Measurements from ENCODE around the gene LBHD2.
"Not testable (repeated sequence)": the region's sequence is repeated elsewhere in the genome, so short reads cannot be mapped to it uniquely, and the experiment has no call there.

The LBHD2 gene

DNA sequence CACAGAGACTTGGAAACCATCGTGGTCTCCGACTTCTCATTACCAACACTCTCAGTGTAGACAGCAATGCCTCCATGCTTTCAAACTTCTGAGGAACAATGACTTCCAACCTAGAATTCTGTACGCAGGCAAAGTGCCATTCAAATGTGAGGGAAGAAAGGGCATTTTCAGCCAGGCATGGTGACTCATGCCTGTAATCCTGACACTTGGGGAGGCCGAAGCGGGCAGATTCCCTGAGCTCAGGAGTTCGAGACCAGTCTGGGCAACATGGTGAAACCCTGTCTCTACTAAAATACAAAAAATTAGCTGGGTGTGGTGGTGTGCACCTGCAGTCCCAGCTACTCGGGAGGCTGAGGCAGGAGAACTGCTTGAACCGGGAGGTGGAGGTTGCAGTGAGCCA, 36.6 kb upstream of the LBHD2 start:
- not testable (repeated sequence) for H2AK5ac ChIP-seq (ENCODE audit: low read length, severe bottlenecking); H3K14ac ChIP-seq (ENCODE audit: low read length in 2 of 2); H2BK15ac ChIP-seq (ENCODE audit: low read depth, poor library complexity, severe bottlenecking); H2BK120ac ChIP-seq (ENCODE audit: low read depth, low read length); H2AFZ ChIP-seq (ENCODE audit: low read depth, low read length); H3K18ac ChIP-seq (ENCODE audit: low read depth in 1 of 2, low read length in 2 of 2); H3K9ac ChIP-seq (ENCODE audit: low read length); H3K27me3 ChIP-seq (ENCODE audit: control insufficient read depth in 1 of 2, insufficient read depth in 1 of 2, low read length in 2 of 2); H3K23ac ChIP-seq (ENCODE audit: low read length in 2 of 2); DNase-seq; H3K4ac ChIP-seq (ENCODE audit: low read depth in 1 of 2, low read length in 2 of 2); H3K79me1 ChIP-seq (replicated peaks; ENCODE audit: low read length, poor library complexity, severe bottlenecking); H3K4me2 ChIP-seq (ENCODE audit: low read length, poor library complexity, severe bottlenecking); H3K9me3 ChIP-seq (ENCODE audit: control insufficient read depth, low read length); H4K8ac ChIP-seq (ENCODE audit: low read length); H2BK5ac ChIP-seq (ENCODE audit: low read depth, low read length, poor library complexity, severe bottlenecking); H3K4me3 ChIP-seq (ENCODE audit: insufficient read depth in 1 of 2, low read depth in 1 of 2, low read length in 2 of 2); H2BK12ac ChIP-seq (ENCODE audit: low read length in 2 of 2); H3K27ac ChIP-seq (ENCODE audit: low read length, poor library complexity, severe bottlenecking); H4K91ac ChIP-seq (ENCODE audit: low read length); H3K4me1 ChIP-seq (ENCODE audit: control insufficient read depth, insufficient read depth, low read depth, low read length)
- WGBS, result 98% methylated on average over 5 of the region's 8 CpGs
- H3K36me3 ChIP-seq (ENCODE audit: control insufficient read depth in 1 of 2, insufficient read depth in 2 of 2, low read depth in 1 of 2, low read length in 2 of 2), result peaks cover 6 to 11% of the 10 kb centered on the region in 2 experiments

DNA sequence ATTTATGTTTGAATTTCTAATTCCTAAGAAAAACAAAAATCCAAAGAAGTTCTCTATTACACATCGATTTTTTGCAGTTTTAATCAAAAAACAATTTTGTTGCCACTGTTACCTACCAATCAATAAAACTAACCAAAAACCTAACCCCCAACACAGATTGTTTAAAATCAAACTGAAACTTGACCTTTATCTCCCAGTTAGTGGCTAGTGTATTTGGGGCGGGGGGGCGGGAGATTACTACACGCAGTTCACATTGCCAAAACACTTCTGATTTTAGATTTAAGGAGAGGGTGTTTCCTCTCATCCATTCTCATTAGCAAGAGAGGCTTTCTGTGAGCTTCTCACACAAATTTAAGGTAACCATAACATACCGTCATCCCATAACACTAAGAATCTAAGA, 33.1 kb upstream of the LBHD2 start:
- H3K79me1 ChIP-seq (replicated peaks; ENCODE audit: low read length, poor library complexity, severe bottlenecking), result no peaks in the 10 kb centered on the region
- no peak overlapping the region for H2AFZ ChIP-seq (ENCODE audit: low read depth, low read length)
- H3K23ac ChIP-seq (ENCODE audit: low read length in 2 of 2), result no peak overlapping the region
- H2BK12ac ChIP-seq (ENCODE audit: low read length in 2 of 2), result no peak overlapping the region
- no peak overlapping the region for H3K4me2 ChIP-seq (ENCODE audit: low read length, poor library complexity, severe bottlenecking)
- H2BK15ac ChIP-seq (ENCODE audit: low read depth, poor library complexity, severe bottlenecking), result no peak overlapping the region
- H3K14ac ChIP-seq (ENCODE audit: low read length in 2 of 2), result no peak overlapping the region
- H3K36me3 ChIP-seq (ENCODE audit: control insufficient read depth in 1 of 2, insufficient read depth in 2 of 2, low read depth in 1 of 2, low read length in 2 of 2), result peaks cover 11 to 14% of the 10 kb centered on the region in 2 experiments
- peaks cover 10% of the 10 kb centered on the region for H3K4me1 ChIP-seq (ENCODE audit: control insufficient read depth, insufficient read depth, low read depth, low read length)
- H4K8ac ChIP-seq (ENCODE audit: low read length), result no peak overlapping the region
- no peak overlapping the region for H3K18ac ChIP-seq (ENCODE audit: low read depth in 1 of 2, low read length in 2 of 2)
- no peaks in the 10 kb centered on the region for H3K27me3 ChIP-seq (ENCODE audit: control insufficient read depth in 1 of 2, insufficient read depth in 1 of 2, low read length in 2 of 2)
- 69% methylated on average over 1 of the region's 5 CpGs for WGBS
- H2BK120ac ChIP-seq (ENCODE audit: low read depth, low read length), result no peak overlapping the region
- H3K4me3 ChIP-seq (ENCODE audit: insufficient read depth in 1 of 2, low read depth in 1 of 2, low read length in 2 of 2), result no peak overlapping the region
- no peaks in the 10 kb centered on the region for H3K9me3 ChIP-seq (ENCODE audit: control insufficient read depth, low read length)
- no peak overlapping the region for H3K9ac ChIP-seq (ENCODE audit: low read length)
- H2AK5ac ChIP-seq (ENCODE audit: low read length, severe bottlenecking), result no peak overlapping the region
- H4K91ac ChIP-seq (ENCODE audit: low read length), result no peak overlapping the region
- H3K4ac ChIP-seq (ENCODE audit: low read depth in 1 of 2, low read length in 2 of 2), result no peak overlapping the region
- H3K27ac ChIP-seq (ENCODE audit: low read length, poor library complexity, severe bottlenecking), result no peak overlapping the region
- no peak for DNase-seq
- no peak overlapping the region for H2BK5ac ChIP-seq (ENCODE audit: low read depth, low read length, poor library complexity, severe bottlenecking)

DNA sequence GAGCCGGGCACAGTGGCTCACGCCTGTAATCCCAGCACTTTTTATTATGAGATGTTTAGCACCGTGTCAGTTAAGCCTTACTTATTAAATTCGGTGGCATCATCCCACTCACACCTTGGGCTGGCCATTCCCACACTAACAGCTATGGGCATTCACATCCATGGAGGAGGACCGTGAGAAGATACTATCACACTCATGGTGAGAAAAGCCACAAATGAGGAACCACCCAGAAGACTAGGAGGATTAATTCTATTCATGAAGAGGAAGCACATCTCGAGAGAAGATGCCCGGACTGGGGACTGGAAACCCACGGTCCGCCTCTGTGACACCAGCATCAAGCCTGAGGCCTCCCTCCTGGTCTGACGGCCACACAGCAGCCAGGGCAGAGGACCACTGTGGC, 31.6 kb upstream of the LBHD2 start:
- WGBS, result 90% methylated on average over 10 of the region's 10 CpGs
- no peak overlapping the region for H3K27ac ChIP-seq (ENCODE audit: low read length, poor library complexity, severe bottlenecking)
- DNase-seq, result no peak
- no peaks in the 10 kb centered on the region for H3K9me3 ChIP-seq (ENCODE audit: control insufficient read depth, low read length)
- no peak overlapping the region for H2BK120ac ChIP-seq (ENCODE audit: low read depth, low read length)
- no peaks in the 10 kb centered on the region for H3K27me3 ChIP-seq (ENCODE audit: control insufficient read depth in 1 of 2, insufficient read depth in 1 of 2, low read length in 2 of 2)
- peaks cover 10% of the 10 kb centered on the region for H3K4me1 ChIP-seq (ENCODE audit: control insufficient read depth, insufficient read depth, low read depth, low read length)
- H3K23ac ChIP-seq (ENCODE audit: low read length in 2 of 2), result no peak overlapping the region
- H2BK15ac ChIP-seq (ENCODE audit: low read depth, poor library complexity, severe bottlenecking), result no peak overlapping the region
- H3K79me1 ChIP-seq (replicated peaks; ENCODE audit: low read length, poor library complexity, severe bottlenecking), result no peaks in the 10 kb centered on the region
- no peak overlapping the region for H2BK5ac ChIP-seq (ENCODE audit: low read depth, low read length, poor library complexity, severe bottlenecking)
- H2BK12ac ChIP-seq (ENCODE audit: low read length in 2 of 2), result no peak overlapping the region
- no peak overlapping the region for H3K14ac ChIP-seq (ENCODE audit: low read length in 2 of 2)
- H2AK5ac ChIP-seq (ENCODE audit: low read length, severe bottlenecking), result no peak overlapping the region
- no peak overlapping the region for H3K4ac ChIP-seq (ENCODE audit: low read depth in 1 of 2, low read length in 2 of 2)
- no peak overlapping the region for H4K91ac ChIP-seq (ENCODE audit: low read length)
- H3K36me3 ChIP-seq (ENCODE audit: control insufficient read depth in 1 of 2, insufficient read depth in 2 of 2, low read depth in 1 of 2, low read length in 2 of 2), result peaks cover 4 to 14% of the 10 kb centered on the region in 2 experiments
- H3K18ac ChIP-seq (ENCODE audit: low read depth in 1 of 2, low read length in 2 of 2), result no peak overlapping the region
- no peak overlapping the region for H3K4me2 ChIP-seq (ENCODE audit: low read length, poor library complexity, severe bottlenecking)
- H3K9ac ChIP-seq (ENCODE audit: low read length), result no peak overlapping the region
- H4K8ac ChIP-seq (ENCODE audit: low read length), result no peak overlapping the region
- H2AFZ ChIP-seq (ENCODE audit: low read depth, low read length), result no peak overlapping the region
- no peak overlapping the region for H3K4me3 ChIP-seq (ENCODE audit: insufficient read depth in 1 of 2, low read depth in 1 of 2, low read length in 2 of 2)

DNA sequence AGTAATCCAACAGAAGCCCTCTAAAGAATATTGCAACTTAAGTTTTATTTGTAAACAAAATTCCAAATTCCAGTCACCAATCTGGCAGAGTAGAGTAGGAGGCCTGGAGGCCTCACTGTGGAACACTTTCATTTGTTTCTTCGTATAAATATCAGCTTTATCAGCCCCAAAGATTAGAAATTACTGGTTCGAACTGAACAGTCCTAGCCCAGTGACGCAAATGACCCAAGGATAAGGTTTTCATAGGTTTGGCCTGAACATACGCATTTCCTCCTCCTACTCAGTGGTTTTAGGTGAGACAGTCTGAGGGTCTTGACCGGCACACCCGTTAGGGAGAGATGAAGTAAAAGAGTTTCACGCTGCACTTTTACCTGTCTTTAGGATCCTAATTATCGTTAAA, 28.3 kb upstream of the LBHD2 start:
- H2BK15ac ChIP-seq (ENCODE audit: low read depth, poor library complexity, severe bottlenecking), result no peak overlapping the region
- H3K4ac ChIP-seq (ENCODE audit: low read depth in 1 of 2, low read length in 2 of 2), result no peak overlapping the region
- H3K79me1 ChIP-seq (replicated peaks; ENCODE audit: low read length, poor library complexity, severe bottlenecking), result peaks cover 15% of the 10 kb centered on the region
- peaks cover 7 to 20% of the 10 kb centered on the region in 2 experiments for H3K36me3 ChIP-seq (ENCODE audit: control insufficient read depth in 1 of 2, insufficient read depth in 2 of 2, low read depth in 1 of 2, low read length in 2 of 2)
- WGBS, result 80% methylated on average over 8 of the region's 8 CpGs
- no peak overlapping the region for H4K91ac ChIP-seq (ENCODE audit: low read length)
- H2BK120ac ChIP-seq (ENCODE audit: low read depth, low read length), result no peak overlapping the region
- H2BK5ac ChIP-seq (ENCODE audit: low read depth, low read length, poor library complexity, severe bottlenecking), result no peak overlapping the region
- peak overlapping the region; percentile 63 for H3K4me2 ChIP-seq (ENCODE audit: low read length, poor library complexity, severe bottlenecking)
- peak overlapping the region in 1 of 2 experiments; percentile 77 for H2BK12ac ChIP-seq (ENCODE audit: low read length in 2 of 2)
- H3K27me3 ChIP-seq (ENCODE audit: control insufficient read depth in 1 of 2, insufficient read depth in 1 of 2, low read length in 2 of 2), result no peaks in the 10 kb centered on the region
- H4K8ac ChIP-seq (ENCODE audit: low read length), result no peak overlapping the region
- DNase-seq, result peak; percentile 46
- no peak overlapping the region for H3K18ac ChIP-seq (ENCODE audit: low read depth in 1 of 2, low read length in 2 of 2)
- H3K9ac ChIP-seq (ENCODE audit: low read length), result peak overlapping the region; percentile 94
- no peak overlapping the region for H2AFZ ChIP-seq (ENCODE audit: low read depth, low read length)
- H3K14ac ChIP-seq (ENCODE audit: low read length in 2 of 2), result no peak overlapping the region
- H3K4me1 ChIP-seq (ENCODE audit: control insufficient read depth, insufficient read depth, low read depth, low read length), result peaks cover 18% of the 10 kb centered on the region
- no peak overlapping the region for H2AK5ac ChIP-seq (ENCODE audit: low read length, severe bottlenecking)
- H3K27ac ChIP-seq (ENCODE audit: low read length, poor library complexity, severe bottlenecking), result no peak overlapping the region
- no peaks in the 10 kb centered on the region for H3K9me3 ChIP-seq (ENCODE audit: control insufficient read depth, low read length)
- peak overlapping the region in 1 of 2 experiments; percentile 83 for H3K4me3 ChIP-seq (ENCODE audit: insufficient read depth in 1 of 2, low read depth in 1 of 2, low read length in 2 of 2)
- H3K23ac ChIP-seq (ENCODE audit: low read length in 2 of 2), result no peak overlapping the region

All from mesenchymal stem cell (in vitro differentiated cells and primary cell).